ENCODE data around the gene DRD1.
"Not testable (repeated sequence)": the region's sequence is repeated elsewhere in the genome, so short reads cannot be mapped to it uniquely, and the experiment has no call there.

DRD1 gene

DNA sequence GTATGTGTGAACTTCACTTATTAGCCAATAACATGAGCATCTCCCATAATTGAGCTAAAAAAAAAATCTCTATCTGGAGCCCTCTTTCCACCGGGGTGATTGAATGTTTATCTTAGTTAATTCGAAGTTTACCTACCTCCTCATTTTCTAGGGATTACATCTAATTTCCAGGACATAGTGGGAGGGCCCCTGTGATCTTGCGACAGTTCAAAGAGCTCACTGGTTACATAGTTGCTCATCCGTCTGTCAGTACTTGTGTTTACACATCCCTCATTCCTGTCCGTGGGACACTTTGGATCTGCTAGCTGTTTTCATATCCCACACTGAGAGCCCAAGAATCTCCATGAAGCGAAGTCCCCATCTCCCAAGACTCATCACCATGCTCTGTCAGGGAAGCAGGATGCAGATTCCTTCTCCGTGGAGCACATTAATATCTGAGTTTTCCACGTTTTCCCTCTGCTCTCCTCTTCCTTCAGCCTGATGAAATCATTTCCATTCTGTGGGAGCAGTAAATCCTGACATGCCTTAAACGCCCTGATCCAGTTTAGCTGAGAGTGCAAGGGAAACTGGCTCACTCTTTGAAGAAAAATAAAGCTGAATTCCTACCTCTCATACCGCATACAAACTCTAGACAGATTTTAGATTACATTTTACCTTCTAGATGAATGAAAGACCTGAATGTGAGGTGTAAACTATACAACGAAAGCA lies 24.2 kb upstream of the DRD1 start:
- no peak for DNase-seq (ENCODE audit: low read depth in 2 of 2)

DNA sequence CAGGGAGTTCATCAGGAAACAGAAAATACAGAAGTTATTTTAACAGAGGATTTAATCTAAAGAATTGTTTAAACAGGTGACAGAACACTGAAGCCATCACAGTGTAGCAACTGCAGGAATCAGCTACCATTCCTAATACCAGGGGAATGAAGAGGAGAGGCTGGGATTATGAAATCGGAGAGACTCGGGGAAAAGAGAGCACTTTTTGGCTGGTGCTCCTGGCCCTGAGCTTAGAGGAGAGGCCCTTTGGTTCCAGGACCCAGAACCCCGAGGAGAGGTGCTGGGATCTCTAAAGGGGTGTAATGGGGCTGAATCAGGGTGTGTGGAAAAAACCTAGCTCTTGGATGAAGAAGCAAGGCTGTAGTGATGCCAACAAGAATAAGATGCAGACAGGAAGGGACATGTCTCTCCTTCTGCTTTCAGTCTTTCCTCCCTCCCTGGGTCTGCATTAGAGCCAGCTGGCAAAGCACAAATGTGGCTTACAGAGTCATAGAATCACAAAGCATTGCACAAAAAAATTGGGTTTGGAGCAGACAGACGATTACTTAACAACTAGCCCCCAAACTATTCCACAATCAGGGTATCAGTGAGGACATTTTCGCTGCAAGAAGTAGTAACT lies 22.8 kb upstream of the DRD1 start:
- no peak for DNase-seq (ENCODE audit: low read depth in 2 of 2)

GRCh38 chr5:175465282-175465681 lies 21.3 kb upstream of the DRD1 start:
- no peak for DNase-seq (ENCODE audit: low read depth in 2 of 2)

DNA sequence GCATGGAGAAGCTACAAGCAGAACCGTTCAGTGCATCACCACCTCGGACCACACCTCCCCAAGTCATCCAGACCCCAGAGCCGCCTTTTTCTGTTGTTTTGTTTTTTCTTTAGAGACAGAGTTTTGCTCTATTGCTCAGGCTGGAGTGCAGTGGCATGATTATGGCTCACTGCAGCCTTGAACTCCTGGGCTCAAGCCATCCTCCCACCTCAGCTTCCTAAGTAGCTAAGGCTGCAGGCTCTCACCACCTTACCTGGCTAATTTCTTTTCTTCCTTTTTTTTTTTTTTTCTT lies 20.9 kb upstream of the DRD1 start:
- no peak for DNase-seq (ENCODE audit: low read depth in 2 of 2)

DNA sequence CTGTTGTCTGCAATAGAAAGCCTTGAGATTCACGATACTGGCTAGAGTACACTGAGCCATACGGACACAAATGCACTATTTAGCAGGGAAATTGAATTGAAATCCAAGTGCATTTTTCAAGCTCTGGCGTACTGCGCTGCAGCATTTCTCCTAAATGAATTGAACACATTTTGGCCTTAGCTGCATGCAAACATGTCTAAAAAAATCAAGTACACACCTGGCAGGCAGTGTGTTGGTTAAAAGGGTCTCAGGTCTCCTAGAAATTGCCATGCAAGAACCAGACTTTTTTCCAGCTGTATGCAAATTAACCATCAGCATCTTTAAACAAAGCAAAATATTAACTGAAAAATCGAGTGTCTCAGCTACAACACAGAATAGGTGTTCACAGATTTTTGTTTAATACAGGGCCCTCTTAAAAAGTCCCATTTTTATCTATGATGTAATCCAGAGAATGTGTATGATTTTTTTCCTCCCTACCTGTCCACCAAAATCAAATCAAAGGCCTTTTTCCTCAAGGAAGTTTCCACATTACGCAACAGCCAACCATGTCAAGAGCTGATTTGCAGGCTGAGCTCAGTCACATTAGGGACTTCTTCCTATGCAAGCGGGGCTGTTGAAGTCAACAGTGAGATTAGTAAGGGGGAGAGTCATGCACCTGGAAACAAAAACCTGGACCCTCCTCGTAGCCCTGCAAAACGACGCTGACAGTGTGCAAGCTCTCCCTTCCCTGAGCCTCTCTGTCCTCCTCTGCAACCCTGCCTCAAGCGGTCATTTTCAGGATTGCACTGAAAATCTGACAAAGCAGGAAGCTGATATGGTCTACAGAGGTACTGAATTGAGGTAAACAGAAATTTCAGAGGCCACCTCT lies 20.3 kb upstream of the DRD1 start:
- peak in 1 of 2 donors; percentile 57 for DNase-seq (ENCODE audit: low read depth in 2 of 2)

DNA sequence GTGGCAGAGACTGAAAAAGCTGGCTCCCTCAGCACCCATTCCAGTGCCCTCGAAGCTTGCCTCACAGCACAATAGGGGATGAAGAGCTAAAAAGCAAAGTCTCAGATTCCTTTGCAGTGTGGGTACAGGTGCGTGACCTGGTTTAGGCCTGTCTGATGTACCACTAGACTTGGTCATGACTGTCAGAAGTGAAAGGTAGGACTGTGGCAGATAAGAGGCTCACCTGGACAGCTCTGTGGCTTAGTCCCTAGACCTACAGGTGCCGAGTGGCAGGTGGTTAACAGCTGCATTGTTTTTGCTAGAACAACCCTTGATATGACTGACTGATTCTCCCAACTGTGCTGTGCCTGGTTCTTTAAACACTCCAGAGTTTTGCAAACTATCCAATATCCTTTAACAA lies 19.7 kb upstream of the DRD1 start:
- DNase-seq (ENCODE audit: low read depth in 2 of 2): no peak

DNA sequence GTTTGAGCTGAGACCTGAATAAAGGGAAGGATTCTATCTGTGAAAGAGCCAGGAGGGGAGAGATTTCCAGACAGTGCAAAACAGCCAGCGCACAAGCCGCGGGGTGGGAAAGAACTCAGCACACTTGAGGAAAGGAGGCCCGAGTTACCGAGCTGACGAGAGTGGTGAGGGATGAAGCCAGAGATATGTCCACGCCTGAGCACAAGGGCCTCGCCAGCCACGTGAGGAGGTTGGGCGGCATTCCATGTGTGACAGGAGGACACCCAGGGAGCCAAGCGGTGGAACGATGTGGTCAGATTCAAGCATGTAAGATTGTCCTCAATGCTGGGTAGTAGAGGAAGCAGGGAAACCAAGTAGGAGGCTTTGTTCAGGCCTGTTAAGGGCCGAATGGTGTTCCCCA lies 17.4 kb upstream of the DRD1 start:
- DNase-seq (ENCODE audit: low read depth in 2 of 2): no peak

GRCh38 chr5:175460552-175460951 lies 16.6 kb upstream of the DRD1 start:
- no peak for DNase-seq (ENCODE audit: low read depth in 2 of 2)

- no peak for DNase-seq (ENCODE audit: low read depth in 2 of 2)
Measured at GRCh38 chr5:175460126-175460525, 16.1 kb upstream of the DRD1 start.

DNA sequence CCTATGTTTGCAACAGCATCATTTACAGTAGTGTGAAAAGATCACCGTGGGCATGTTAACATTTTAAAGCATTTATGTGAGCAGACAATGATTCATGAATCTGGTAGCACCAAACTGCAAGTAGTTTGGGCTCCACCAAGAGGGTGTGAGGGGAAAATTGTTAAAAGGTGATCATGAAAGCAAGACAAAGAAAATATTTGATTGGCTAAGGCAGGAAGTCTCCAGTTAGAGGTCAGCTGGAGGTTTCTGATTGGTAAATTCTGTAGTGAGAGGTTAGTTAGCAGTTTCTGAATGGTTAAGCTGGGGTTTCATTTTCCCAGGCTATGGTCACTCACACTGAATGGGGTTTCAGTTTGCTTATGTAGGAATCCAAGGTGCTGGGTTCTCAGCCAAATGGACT lies 13.5 kb upstream of the DRD1 start:
- DNase-seq (ENCODE audit: low read depth in 2 of 2): no peak

DNA sequence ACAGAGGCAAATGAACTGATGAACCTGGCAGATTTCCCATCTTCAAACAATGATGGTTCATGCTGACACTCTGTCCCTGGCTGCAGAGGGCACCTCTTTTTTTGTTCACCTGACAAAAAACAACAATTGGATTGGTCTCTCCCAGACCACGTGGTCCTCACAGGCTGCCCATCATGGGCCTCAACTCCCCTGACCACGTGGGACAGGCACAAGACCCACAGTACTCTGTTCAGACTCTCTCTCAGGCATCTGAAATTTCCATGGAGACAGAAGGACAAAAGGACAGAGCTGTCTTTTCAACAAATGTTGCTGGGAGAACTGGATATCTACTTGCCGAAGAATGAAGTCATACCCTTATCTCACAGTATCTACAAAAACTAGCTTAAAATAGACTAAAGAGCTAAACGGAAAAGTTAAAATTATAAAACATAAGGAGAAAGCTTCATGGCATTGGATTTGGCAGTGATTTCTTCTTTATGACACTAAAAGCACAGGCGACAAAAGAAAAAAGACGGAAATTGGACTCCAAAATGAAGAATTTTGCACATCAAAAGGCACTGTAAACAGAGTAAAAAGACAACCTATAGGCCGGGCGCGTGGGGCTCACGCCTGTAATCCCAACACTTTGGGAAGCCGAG lies 12.2 kb upstream of the DRD1 start:
- DNase-seq (ENCODE audit: low read depth in 2 of 2): no peak

DNA sequence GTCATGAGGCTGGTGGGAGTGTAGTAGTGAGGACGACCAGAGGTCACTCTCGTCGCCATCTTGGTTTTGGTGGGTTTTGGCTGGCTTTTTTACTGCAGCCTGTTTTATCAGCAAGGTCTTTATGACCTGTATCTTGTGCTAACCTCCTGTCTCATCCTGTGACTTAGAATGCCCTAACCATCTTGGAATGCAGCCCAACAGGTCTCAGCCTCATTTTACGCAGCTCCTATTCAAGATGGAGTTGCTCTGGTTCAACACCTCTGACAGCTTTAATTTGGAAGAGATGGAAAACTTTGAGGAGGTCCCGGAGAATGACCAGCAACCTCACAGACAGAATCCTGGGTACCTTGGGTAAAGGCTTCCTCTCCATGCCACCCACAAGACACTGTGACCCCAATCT lies 10.4 kb upstream of the DRD1 start:
- not testable (repeated sequence) for DNase-seq (ENCODE audit: low read depth in 2 of 2)

DNA sequence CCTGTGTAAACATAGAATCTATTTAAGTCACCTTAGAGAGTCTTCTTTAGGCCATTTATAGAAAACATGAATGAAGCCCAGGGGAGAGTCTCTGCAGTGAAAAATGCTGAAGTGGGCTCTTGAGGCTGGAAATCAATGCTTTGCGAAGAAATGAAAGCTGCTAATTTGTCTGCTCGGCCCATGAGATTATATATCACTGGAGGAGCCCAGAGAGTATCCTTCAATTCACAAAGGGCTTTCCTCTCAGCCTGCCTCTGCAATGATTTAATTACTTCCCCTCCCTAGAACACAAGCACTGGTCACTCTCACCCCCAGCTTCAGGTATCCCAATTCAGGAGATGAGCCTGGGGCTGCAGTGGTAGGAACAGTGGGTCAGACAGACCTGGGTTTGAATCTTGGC lies 8.2 kb upstream of the DRD1 start:
- no peak for DNase-seq (ENCODE audit: low read depth in 2 of 2)

DNA sequence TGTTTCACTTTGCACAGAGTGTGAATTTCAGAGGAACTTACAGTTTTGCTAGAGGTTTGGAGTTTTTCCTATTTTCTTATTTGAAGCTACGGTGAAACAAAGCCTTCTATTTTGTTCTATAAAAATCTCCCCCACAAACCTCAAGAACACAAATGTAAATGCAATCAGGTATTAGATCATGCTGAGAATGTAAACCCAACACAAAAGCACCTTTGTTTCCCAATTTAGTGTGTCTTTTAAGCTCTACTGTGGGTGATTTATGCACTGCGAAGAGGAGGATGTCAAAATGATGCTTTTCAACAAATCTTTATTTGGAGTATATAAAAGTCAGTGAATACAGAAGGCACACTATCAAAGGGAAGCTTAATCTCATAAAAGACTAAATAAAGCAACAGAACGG lies 4.3 kb upstream of the DRD1 start:
- DNase-seq (ENCODE audit: low read depth in 2 of 2): no peak

GRCh38 chr5:175447571-175447970 lies 3.6 kb upstream of the DRD1 start:
- DNase-seq (ENCODE audit: low read depth in 2 of 2): no peak

DNA sequence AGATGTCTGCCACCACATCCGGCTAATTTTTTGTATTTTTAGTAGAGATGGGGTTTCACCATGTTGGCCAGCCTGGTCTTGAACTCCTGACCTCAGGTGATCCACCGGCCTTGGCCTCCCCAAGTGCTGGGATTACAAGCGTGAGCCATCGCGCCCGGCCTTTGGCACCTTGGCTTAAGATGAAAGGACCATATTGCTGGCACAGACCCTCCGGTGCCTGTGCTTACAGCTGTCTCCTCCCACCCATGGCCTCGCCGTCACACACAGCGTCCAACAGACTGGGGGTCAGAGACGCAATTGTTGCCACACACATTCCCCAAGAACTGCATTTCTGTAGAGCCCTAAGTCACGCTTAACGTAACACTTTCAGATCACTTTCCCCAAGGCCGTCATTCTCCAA lies 2.4 kb upstream of the DRD1 start:
- DNase-seq (ENCODE audit: low read depth in 2 of 2): not testable (repeated sequence)

- DNase-seq (ENCODE audit: low read depth in 2 of 2): no peak
Measured at GRCh38 chr5:175444905-175445456, 999 bp upstream of the DRD1 start.

DNA sequence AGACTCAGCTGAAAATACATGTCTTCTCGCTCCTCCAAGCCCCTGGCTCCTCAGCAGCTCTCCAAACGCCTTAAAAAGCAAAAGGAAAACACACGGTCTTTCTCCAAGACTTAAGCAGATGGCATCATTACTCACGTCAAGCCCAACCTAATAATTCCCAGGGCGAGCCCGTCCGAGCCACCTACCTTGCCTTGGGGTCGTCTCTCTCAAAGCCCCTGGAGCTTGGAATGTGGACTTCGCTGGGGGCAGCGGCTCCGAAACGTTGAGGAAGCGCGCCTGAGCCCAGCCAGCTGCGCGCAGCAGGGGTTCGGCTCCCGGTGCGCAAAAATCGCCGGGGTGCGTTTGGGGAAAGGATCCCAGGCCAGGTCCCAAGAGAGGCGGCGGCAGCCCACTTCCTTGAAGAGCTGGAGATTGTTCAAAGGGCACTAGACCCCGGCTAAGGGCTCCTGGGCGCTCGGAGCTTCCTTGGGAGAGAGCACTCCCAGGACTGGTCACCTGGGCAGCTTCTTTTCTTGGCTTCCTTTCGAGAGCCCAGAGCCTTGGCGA lies 395 bp downstream of the DRD1 start:
- no peak for DNase-seq (ENCODE audit: low read depth in 2 of 2)

DNA sequence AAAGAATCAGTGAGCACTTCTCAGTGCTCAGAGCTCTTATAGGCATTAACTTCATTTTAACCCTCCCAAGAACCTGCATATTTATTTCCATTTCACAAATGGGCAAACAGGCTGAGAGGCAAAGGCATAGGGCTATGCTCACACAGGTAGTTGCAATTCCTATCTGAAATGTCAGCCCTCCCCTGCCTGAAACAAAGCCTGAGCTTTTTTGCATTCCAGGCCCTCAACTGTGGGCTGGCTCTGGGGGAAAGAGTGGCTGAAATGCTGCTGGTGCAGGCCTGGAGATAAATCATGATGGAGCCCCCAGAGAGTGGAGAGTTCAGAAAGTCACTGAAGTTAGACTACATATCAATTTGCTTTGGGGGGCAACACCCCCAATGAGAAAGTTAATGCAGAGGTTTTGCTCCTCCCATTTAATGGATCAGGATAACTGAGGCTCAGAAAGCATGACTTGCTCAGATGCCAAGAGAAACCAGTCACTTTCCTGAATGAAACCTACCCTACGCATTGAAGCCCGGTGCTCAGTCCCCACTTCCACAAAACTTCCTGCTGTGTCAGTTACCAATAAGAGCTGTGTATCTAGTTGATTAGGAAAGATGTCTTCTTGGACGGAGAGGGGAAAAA lies 5.6 kb downstream of the DRD1 start:
- no peak for DNase-seq (ENCODE audit: low read depth in 2 of 2)

GRCh38 chr5:175436359-175436758 lies 7.6 kb downstream of the DRD1 start:
- DNase-seq (ENCODE audit: low read depth in 2 of 2): no peak

DNA sequence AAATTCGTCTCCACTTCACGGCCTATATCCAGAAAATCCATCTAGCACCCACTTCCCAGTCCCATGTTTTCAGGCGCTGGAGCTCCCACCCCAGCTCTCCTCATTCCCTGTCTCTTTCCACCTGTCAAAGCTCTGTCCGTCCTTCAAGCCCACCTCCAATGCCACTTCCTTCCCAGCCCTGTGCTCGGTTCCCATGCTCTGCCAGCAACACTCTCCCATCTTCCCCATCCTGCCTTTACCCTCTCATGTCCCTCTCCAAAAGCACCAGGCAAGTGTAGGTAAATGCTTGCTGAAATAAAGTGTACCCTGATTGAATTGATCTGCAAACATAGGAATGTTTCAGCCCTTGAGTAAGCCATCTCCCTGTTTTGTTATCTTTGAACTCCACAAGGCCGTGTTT lies 9.2 kb downstream of the DRD1 start:
- DNase-seq (ENCODE audit: low read depth in 2 of 2): no peak

DNA sequence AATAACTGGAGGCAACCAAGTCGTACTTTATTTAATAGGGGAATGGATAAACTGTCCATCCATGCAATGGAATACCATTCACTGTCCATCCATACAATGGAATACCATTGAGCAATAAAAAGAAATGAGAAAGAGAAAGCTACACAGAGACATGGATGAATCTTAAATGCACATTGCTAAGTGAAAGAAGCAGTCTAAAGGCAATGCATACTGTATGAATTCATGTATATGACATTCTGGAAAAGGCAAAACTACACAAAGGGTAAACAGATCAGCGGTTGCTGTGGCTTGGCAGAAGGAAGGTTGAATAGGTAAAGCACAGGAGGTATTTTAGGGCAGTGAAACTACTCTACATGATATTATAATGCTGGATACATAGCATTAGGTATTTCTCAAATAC lies 16.2 kb downstream of the DRD1 start:
- no peak for DNase-seq (ENCODE audit: low read depth in 2 of 2)

Data from stimulated activated CD8-positive, alpha-beta memory T cell treated with anti-CD3 and anti-CD28 coated beads, Interleukin-2, amount 100 ng/mL, for 48 hours (primary cell).